ENCODE measurements around the gene HM13. TPM values are rescaled to one million over a fixed set of nuclear protein-coding genes. Genes with fewer than 3 reads are reported as not detected.
"Not testable (repeated sequence)": the region's sequence is repeated elsewhere in the genome, so short reads cannot be mapped to it uniquely, and the experiment has no call there.

Gene HM13
- total and polyA plus RNA-seq, 4 donors: 57.6 to 210 (median 99.1) TPM

GRCh38 chr20:31595654-31596411, 81.6 kb downstream of the HM13 start:
- peaks cover 8 to 21% (median 13%) of the 10 kb centered on the region in 4 donors for H3K4me1 ChIP-seq (ENCODE audit: control insufficient read depth in 4 of 4, insufficient read depth in 4 of 4, low read length in 3 of 4)

GRCh38 chr20:31596412-31596715, 82.1 kb downstream of the HM13 start:
- H3K9me3 ChIP-seq (ENCODE audit: control insufficient read depth in 4 of 4, low read length in 3 of 4); H3K27me3 ChIP-seq (ENCODE audit: control insufficient read depth in 4 of 4, insufficient read depth in 4 of 4, low read length in 3 of 4); DNase-seq (ENCODE audit: low spot score); H3K4me3 ChIP-seq (ENCODE audit: low read depth in 1 of 3, low read length in 3 of 3); H3K9ac ChIP-seq (ENCODE audit: low read depth in 1 of 2, low read length in 2 of 2); H3K36me3 ChIP-seq (ENCODE audit: control insufficient read depth in 4 of 4, insufficient read depth in 3 of 4, low read depth in 1 of 4, low read length in 3 of 4): not testable (repeated sequence)
- peak overlapping the region in 1 of 2 donors; percentile 56 for H3K27ac ChIP-seq (ENCODE audit: low read depth in 1 of 2, low read length in 2 of 2)
- peak in 1 of 2 donors; percentile 20 for TF ChIP-seq RXRA (IDR thresholded peaks at IDR 0.05)
- peaks cover 8 to 21% (median 13%) of the 10 kb centered on the region in 4 donors for H3K4me1 ChIP-seq (ENCODE audit: control insufficient read depth in 4 of 4, insufficient read depth in 4 of 4, low read length in 3 of 4)
- 78% methylated on average over 4 of the region's 4 CpGs for WGBS

More at GRCh38 chr20:31595654-31596411, 81.6 kb downstream of the HM13 start:
- Histone ChIP-seq H3K9me3 (ENCODE audit: control insufficient read depth in 4 of 4, low read length in 3 of 4) (no peaks in the 10 kb centered on the region), H3K36me3 (ENCODE audit: control insufficient read depth in 4 of 4, insufficient read depth in 3 of 4, low read depth in 1 of 4, low read length in 3 of 4) (no peaks in the 10 kb centered on the region), H3K9ac (ENCODE audit: low read depth in 1 of 2, low read length in 2 of 2) (no peak overlapping the region), H3K27ac (ENCODE audit: low read depth in 1 of 2, low read length in 2 of 2) (peak overlapping the region; percentile 48 to 56), H3K4me3 (ENCODE audit: low read depth in 1 of 3, low read length in 3 of 3) (no peak overlapping the region), H3K27me3 (ENCODE audit: control insufficient read depth in 4 of 4, insufficient read depth in 4 of 4, low read length in 3 of 4) (no peaks in the 10 kb centered on the region)
- DNase-seq (ENCODE audit: low spot score): no peak
- TF ChIP-seq SP1 (IDR thresholded peaks at IDR 0.05) (peak; percentile 55), RAD21 (IDR thresholded peaks at IDR 0.05) (peak in 1 of 2 donors; percentile 7), CTCF (IDR thresholded peaks at IDR 0.05; ENCODE audit: low read depth, low read length, missing input control) (no peak), ATF3 (IDR thresholded peaks at IDR 0.05) (peak; percentile 15), HNF4G (IDR thresholded peaks at IDR 0.05) (no peak), NR2F2 (IDR thresholded peaks at IDR 0.05) (peak; percentile 75)
- WGBS: 71% methylated on average over 15 of the region's 15 CpGs

DNA sequence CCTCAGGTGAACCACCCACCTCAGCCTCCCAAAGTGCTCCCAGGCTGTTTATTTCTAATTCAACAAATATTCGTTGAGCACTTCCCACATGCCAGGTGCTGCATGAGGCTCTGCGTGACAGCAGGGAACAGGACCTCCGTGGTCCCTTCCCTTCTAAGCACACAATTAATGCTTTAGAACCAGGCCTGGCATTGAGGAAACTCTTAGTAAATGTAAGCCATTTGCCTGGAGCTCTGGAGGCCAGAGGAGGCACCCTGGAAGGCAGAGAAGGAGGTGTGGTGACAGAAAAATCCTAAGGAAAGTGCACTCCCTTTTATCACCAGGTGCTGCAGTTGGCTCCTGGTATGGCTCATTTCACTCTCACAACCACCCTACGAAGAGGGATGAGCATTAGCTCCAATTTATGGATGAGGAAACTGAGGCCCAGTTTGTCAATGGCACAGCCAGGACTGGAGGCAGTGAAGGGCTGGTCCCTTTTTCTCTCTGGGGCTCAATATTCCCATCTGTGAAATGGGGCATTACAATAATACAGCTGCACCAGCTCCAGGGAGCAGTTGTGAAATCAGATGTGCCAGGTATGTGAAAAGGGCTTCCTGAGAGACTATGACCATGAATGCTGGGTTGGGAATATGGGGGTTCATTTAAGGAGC, 82.7 kb downstream of the HM13 start:
- H3K36me3 ChIP-seq (ENCODE audit: control insufficient read depth in 4 of 4, insufficient read depth in 3 of 4, low read depth in 1 of 4, low read length in 3 of 4): no peaks in the 10 kb centered on the region
- H3K4me1 ChIP-seq (ENCODE audit: control insufficient read depth in 4 of 4, insufficient read depth in 4 of 4, low read length in 3 of 4): peaks cover 8 to 21% (median 13%) of the 10 kb centered on the region in 4 donors
- H3K9ac ChIP-seq (ENCODE audit: low read depth in 1 of 2, low read length in 2 of 2): no peak overlapping the region
- H3K4me3 ChIP-seq (ENCODE audit: low read depth in 1 of 3, low read length in 3 of 3): no peak overlapping the region
- WGBS: 75% methylated on average over 4 of the region's 4 CpGs
- no peaks in the 10 kb centered on the region for H3K27me3 ChIP-seq (ENCODE audit: control insufficient read depth in 4 of 4, insufficient read depth in 4 of 4, low read length in 3 of 4)
- no peaks in the 10 kb centered on the region for H3K9me3 ChIP-seq (ENCODE audit: control insufficient read depth in 4 of 4, low read length in 3 of 4)
- DNase-seq (ENCODE audit: low spot score): no peak
- H3K27ac ChIP-seq (ENCODE audit: low read depth in 1 of 2, low read length in 2 of 2): peak overlapping the region in 1 of 2 donors; percentile 18
- TF ChIP-seq FOXA1 (IDR thresholded peaks at IDR 0.05): no peak
- no peak for TF ChIP-seq CTCF (IDR thresholded peaks at IDR 0.05; ENCODE audit: low read depth, low read length, missing input control)
- no peak for TF ChIP-seq SP1 (IDR thresholded peaks at IDR 0.05)

All from liver (tissue), 9 donors.